Esophagus muscularis mucosa (tissue), 3 donors: ENCODE results near the gene GSTT4.

Experiments
- CTCF ChIP-seq, 3 experiments: fragments of 200-600 bp in 2 of 3; fragments of 450-650 bp in 1 of 3; sonication (generic) in 2 of 3; IDR thresholded peaks; one replicate each; pipeline ENCODE4 v1.5.1; 2017 to 2019; ENCODE audit warnings: antibody characterized with exemption in 3 of 3, mild to moderate bottlenecking in 2 of 3, moderate library complexity in 1 of 3
- POLR2A ChIP-seq: fragments of 450-650 bp; IDR thresholded peaks from one replicate; pipeline ENCODE4 v1.6.1; 2017; ENCODE audit warnings: antibody characterized with exemption, moderate library complexity, mild to moderate bottlenecking, low read depth

- no peak for TF ChIP-seq POLR2A
- TF ChIP-seq CTCF (IDR thresholded peaks at IDR 0.05): no peak
These were observed 40.8 kb upstream of the GSTT4 start for GRCh38 chr22:24046024-24046423.
